UCSD-AML1 (cell line): ENCODE data around the gene SEPTIN2.
"Not testable (repeated sequence)": the region's sequence is repeated elsewhere in the genome, so short reads cannot be mapped to it uniquely, and the experiment has no call there.

Experiments
- DNase-seq: peaks from one replicate; lab custom pipeline; 2025; ENCODE audit not compliant: unreplicated experiment; lab: John Stamatoyannopoulos, UW

Gene SEPTIN2

DNA sequence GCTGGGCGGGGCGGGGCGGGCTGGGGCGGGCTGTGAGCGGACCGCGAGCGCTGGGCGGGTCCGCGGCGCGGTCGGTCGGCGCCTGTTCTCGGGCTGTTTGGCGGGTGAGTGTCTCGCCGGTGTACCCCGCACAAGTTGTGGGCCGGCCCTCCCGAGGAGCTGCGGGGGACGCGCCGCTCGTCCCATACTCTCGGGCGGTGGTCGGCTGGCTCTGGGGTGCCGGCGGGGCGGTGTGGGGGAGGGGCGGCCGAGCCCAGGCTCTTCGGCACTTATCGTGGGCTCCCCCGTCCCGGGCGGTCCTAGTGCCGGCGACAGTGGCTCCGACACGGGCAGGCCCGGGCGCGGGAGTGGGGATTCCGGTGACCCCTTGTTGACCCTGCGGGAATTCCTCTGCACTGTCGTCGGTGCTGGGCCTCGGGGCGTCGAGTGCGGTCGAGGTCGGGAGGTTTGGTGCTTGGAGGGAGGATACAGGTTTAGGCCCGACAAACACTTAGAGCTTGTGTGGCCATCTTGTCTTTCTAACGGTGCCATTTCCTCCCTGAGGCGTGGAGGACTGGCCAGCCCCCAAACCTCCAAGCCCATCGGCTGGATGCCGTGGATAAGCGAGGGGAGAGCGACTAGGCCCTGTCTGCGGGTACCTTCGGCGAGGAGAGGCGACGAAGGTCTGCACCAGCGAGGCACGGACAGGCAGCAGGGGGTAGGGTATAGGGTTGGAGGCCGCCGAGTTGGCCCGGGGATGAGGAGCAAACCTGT lies at the start of gene SEPTIN2:
SEPTIN2 (plus strand) TSS at position 47 of the 753 bp plus-strand sequence. CDS start 8,308 bp downstream, outside the sequence.
- DNase-seq: peak; percentile 90

DNA sequence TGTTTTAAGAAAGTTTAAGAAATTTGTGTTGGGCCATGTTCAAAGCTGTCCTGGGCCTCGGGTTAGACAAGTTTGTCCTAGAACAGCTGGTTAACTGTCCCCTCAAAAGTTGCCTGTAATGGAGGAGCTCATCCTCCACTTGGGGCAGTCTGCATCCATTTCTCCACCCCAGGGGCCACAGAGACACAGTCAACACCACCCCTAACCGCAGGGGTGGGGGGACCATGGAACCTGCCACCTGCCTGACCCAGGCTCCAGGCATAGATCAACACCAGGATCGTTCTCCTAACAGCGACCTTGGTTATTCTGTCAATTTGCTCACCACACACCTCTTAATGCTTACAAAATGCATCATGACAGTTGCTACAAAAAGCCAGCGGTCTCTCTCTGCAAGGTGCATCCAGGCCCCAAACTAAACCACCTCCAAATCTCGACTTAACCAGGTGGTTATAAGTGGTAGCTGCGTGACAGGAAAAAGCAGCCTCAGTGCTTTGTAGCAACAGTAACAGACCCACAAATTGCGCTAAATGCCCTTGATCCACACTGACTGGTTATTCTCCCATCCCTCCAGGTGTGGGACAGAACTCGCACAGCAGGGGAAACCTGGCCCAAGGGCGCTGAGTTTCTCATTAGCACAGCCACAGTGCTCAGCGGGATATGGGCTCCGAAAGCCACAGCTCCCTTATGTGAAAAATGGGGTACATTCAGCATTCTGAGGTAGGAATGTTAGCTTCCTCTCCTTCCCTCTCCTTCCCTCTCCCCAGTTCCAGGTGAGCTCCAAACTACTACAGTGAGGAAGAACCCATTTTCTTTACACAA lies 48.3 kb upstream of the SEPTIN2 start:
- DNase-seq: no peak

DNA sequence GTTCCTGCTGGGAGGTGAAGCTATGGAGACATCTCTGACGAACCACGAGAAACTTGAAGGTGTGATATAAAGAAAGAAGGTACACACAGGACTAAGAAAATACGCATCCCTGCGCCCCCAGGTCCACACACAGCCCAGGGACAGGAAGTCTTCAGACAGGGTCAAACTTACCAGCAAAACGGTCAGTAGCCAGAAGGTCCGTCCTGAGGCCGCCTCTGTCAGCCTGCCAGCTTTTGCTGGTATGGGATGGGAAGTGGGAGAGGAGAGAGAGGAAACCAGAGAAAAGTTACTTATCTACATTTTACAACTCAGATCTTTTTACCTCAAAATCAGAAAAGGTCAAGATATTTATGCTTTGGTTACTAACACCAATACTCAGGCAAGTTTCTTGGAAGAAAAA lies 47.4 kb upstream of the SEPTIN2 start:
- DNase-seq: no peak

DNA sequence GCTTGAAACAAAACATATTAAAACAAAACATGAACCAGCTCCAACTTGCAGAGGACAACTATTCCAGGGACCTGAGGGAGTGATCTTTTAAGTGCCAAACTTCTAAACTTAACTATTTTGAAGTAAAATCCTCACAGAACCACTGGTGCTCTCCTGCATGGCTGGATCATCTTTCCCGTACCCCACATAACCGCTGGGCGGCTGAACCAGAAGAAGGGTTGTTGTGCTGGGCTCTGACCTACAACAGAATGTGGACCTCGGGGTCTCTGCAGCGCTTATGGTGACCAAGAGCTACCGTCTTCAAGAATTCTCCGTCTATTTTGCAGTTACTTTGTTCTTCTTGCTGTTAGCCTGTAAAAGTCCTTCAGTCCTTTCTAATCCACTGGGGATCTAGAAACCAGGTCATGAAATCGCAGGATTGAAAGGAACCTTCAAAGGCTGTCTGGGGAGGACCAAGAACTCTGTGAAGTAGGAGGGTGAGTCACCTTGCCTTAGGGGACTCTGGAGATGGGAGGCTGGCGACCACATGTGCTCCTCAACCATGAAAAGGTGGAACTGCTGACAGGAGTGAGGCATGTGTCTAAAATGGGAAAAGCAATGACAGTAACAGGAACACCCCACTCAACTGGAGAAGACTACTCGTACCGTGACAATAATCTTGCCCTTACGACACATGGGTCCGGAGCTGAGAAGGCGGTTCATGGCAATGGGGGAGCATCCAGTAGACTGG lies 46.8 kb upstream of the SEPTIN2 start:
- no peak for DNase-seq

DNA sequence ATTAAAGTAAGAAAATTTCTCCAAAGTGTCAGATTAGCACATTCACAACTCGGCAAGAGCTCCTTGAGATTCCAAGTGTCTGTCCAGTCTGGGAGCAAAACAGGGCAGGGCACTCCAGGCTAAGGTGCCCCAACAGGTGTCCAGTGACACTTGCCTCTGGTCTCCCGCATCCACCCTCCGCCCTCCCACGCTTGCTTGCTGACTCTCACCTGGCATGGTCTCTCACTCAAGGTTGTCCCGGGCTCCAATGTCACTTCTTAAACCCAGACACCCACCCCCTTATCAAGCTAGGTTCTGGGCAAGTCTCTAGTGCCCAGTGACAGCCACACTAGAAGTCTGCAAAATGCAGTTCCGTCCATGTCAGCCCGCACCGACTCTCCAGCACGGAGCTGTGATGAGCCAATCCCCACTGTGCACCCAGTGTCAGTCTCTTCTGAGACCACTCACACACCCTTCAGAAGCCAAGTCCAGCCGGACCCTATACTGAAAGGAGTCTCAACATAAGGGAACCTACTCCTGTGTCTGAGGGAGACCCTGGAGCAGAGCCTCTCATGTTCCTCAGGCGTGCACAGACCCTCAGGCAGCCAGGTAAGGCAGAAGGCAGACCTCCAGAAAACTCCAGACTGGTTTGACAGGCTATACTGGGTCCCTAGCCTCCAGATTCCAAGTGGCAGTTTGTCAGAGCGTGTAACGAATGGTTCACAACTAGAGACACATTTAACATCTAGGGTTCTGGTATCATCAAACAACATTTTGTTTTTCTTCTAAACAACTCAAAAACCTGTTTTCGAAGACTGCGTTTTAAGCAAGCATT lies 45.8 kb upstream of the SEPTIN2 start:
- DNase-seq: no peak

DNA sequence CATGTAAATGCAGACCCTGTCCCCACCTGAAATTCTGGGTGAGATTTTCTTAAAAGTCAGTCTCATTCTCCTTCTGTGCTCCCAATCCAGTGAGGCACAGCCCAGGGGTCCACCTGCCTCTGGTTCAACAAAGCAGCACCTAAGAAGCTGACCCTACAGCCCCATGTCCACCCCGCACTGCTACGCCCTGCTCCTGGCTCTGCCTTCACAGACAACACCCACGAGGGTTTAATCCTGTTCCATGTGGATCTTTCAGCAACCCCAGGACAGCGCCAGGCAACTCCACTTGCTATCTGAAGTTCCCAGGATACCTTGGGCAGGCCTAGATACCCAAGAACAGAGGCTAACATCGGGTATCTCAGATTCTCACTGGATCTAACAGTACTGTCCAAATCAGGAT lies 45.2 kb upstream of the SEPTIN2 start:
- no peak for DNase-seq

DNA sequence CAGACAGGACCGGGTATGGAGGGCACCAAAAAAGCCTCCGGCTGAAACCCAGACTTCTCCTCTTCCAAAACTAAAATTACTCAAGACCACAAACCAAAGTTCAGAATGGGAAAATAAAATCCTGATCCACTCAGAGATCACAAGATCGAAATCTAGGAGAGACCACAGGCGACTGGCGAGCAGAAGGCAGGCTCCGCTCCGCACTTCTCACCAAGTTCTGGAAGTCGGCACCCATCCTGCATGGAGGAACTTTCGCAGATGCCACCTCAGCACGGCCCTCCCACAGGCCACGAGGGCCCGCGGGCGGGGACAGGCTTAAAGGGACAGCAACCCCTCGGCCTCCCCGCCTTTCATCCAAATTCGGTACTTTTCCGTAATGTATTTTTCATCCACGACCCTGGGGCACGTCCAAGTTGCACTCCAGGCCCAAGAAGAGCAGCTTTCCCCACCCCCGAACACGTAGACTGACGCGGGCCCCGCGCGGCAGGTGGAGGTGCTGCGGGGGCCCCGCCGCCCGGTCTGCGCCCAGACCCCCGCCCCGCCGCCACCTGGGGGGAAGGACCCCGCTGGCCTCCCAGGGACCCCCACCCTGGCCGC lies 43.9 kb upstream of the SEPTIN2 start:
- peak; percentile 79 for DNase-seq

DNA sequence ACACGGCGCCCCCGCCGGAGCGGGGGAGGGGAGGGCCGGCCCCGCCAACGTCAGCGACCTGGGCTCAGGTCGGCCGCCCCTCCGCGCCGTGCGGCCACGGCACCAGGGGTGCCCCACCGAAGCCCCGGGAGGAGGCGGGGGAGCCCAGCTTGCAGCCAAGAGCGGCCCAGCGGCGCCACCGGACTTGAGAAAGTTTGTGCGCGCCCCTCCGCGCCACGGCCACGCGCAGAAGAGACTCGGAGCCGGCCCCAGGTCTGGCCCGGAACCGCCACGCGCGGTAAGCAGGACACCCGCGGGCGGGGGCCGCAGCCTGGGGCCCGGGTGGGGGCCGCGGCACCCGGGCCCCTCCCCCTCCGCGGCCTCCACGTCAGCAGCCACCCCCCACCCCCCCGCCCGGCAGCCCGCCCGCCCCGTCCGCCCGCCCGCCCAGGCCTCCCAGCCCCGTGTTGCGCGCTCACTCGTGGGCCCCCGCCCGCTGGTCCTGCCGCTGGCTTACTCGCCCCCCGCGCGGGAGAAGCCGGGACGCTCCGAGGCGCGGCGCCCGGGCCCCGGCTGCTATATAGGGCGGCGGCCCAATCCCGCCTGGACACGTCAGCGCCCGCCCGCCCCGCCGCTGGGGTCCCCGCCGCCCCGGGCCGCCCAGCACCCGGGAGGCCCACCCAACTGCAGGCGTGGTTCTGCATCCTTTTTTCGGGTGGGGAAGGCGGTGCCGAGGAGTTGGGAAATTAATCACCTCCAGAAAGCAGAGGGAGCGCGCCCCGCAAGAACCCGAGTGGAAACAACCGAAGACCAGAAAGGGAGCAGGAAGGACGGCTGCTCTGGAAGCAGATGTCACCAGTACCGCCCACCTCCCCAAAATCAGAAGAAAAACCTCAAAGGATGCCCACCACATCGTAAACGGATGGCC lies 43.2 kb upstream of the SEPTIN2 start:
- peak; percentile 67 for DNase-seq

DNA sequence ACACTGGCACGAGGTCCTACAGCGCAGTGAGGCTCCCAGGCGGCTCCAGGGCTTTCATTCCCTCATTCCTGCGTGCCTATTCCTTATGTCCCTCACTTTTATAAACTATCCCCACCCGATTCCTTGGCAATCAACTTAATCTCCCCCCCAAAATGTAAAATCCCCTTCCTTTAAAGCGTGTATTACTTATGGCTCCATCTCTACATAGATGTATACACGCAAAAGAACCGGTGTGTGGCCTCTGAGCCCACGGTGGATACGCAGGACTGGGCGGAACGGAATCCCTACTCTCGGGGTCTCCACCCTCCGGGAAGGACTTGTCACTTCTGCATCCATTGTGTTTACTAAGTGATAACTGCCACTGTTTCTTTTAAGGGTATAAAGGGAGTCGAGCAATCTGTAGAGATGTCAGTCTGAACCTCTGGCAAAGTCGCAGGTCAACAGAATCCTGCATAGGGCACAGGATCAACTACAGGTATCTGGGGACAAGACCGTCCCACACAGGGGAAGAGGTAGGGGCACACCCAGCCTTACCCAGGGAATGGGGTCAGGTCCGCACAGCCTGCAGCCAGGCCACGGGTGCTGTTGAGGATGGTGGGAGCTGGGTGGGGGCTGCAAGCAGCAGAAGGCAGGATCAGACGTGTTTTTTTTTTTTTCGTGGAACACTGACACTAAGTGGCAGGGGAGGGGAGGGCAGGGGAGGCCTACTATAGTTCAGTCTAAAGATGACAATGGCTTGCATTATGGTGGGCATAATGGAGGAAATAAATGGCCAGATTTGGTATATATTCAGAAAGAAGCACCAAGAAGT lies 42.3 kb upstream of the SEPTIN2 start:
- DNase-seq: no peak

DNA sequence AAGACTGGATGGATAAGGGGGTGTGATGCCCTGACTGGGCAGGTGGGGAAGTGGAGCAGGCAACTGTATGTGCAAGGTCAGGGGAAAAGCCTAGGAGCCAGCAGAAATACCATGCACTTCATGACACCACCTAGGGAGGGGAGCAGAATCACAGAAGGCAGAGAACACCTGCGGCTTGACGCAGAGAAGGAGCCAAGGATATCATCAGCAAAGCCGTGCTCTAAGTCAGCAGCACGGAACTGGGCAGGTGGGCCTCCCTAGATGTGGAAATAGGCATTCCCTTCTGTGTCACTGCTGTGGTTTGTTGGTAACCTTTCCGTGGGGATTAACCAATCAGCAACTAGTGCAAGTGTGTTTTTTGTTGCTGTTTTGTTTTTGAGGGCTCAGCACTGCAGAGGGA lies 41.6 kb upstream of the SEPTIN2 start:
- DNase-seq: no peak

DNA sequence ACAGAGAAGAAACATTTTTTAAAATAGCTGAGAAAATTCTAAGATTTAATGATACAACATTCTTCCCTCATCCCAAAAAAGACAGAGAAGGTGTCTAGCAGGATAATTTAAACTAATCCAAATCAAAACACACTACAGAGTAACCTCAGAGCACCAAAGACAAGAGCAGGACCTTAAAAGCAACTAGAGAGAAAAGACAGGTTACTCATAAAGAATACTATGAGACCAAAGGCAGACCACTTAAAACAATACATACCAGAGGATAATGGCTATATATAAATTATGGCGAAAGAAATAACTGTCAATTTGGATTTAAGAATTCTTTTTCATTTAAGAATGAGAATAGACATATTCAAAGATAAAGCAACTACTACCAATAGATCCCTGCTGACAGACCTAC lies 40.2 kb upstream of the SEPTIN2 start:
- no peak for DNase-seq

DNA sequence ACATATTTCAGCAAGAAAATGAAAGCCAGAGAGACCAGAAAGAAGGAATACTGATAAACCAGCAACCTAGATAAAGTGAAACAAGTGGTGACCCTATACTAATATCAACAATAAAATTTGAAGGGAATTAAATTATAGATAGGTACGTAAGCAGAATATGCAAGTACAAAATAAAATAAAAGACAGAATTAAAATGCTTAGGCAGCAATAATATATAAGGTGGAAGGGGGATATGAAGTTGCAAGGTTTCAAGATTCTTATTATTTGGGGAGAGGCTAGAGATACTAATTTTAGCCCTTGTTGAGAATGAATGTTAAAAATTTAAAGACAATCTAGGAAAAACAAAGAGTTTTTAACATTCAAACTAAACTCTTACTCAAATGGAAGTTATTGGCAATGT lies 39.8 kb upstream of the SEPTIN2 start:
- DNase-seq: no peak

DNA sequence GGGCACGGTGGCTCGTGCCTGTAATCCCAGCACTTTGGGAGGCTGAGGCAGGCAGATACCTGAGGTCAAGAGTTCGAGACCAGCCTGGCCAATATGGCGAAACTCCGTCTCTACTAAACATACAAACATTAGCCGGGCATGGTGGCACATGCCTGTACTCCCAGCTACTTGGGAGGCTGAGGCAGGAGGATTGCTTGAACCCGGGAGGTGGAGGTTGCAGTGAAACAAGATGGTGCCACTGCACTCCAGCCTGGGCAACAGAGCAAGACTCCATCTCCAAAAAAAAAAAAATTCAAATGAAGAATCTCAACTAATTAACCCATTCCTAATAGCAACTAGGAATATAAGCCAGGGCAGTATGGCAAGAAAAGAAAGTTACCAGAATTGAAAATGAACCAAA lies 37.4 kb upstream of the SEPTIN2 start:
- DNase-seq: not testable (repeated sequence)

DNA sequence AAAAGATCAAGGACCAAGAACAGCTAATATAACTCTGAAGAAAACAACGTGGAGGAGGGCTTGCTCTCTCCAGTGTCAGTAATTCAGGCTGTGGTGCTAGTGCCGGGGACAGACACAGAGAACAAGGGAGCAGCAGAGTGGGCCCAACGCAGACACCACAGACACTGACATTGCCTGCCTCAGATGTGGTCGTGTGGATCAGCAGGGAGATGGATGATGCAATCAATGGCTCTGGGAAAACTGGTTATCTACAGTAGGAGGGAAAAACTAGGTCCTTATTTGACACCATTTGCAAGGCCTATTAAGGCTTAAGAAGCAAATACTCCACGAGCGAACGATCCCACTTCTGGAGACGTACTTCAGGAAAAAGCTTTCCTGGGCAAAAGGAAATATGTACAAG lies 36.3 kb upstream of the SEPTIN2 start:
- no peak for DNase-seq

DNA sequence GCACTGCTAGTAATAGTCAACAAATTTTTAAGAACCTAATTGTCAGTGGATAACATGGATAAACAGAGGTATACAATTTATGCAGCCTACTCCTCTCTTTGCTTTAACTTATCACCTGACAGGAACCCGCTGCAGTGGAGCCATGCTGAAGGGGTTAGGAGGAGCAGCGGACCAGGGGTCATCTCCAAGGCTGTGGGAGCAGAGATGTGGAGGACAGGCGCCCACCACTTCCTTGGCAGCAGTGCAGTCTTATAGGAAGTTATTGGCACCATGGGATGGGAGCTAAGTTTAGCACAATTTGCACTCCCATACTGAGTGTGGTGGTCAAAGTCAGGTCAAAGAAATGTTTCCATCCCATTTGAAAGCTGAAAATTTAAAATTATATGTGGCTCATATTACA lies 35.9 kb upstream of the SEPTIN2 start:
- DNase-seq: no peak

DNA sequence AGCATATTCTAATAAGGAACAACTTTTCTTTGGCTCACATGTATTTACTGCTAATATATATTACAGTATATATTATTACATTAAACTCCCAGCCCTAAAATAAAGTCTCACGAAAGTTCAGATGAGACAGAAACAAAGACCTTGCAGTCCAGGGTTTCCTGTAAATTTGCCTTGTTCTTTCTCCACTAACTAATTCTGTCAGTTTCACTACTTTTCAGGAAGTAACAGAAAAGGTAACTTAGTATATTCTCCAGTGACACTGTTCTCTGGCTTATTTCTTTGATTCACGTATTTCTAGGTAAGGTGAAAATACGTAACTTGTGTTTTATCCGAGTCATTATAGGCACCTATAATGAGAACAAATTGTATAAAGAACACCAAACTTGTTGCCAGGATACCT lies 35.4 kb upstream of the SEPTIN2 start:
- no peak for DNase-seq

DNA sequence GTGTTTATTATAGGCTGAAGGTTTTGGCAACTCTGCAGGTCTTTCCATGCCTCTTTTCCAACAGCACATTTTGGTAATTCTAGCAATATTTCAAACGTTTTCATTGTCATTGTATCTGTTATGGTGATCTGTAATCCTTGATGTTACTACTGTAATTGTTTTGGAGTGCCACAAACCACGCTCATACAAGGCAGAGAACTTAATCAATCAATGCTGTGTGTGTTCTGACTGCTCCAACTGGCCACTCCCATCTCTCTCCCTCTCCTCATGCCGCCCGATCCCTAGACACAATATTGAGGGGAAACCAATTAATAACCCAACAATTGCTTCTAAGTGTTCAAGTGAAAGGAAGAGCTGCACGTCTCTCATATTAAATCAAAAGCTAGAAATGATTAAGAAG lies 33.2 kb upstream of the SEPTIN2 start:
- DNase-seq: no peak

DNA sequence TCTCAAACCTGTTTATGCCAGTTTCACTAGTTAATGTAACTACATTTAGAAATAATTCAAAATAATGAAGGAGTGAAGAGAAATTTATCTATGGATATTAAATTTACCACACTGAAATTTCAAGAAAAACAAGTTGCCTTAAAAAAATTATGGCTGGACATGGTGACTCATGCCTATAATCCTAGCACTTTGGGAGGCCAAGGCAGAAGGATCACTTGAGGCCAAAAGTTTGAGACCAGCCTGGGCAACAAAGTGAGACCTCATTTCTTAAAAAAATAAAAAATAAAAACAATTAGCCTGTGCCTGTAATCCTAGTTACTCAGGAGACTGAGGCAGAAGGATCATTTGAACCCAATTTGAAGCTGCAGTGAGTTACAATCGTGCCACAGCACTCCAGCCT lies 30.1 kb upstream of the SEPTIN2 start:
- DNase-seq: no peak
